GM19372 (cell line): ENCODE data around the gene CISH.

Source experiments
- ATAC-seq: cut with Tn5 transposase; IDR thresholded peaks from one replicate; pipeline ENCODE4 v1.9.1; 2021; ENCODE audit warnings: mild to moderate bottlenecking, low read depth, moderate library complexity; ENCODE audit not compliant: unreplicated experiment

The CISH gene

GRCh38 chr3:50600141-50600753 is 11.3 kb downstream of the CISH start:
- no peak for ATAC-seq

DNA sequence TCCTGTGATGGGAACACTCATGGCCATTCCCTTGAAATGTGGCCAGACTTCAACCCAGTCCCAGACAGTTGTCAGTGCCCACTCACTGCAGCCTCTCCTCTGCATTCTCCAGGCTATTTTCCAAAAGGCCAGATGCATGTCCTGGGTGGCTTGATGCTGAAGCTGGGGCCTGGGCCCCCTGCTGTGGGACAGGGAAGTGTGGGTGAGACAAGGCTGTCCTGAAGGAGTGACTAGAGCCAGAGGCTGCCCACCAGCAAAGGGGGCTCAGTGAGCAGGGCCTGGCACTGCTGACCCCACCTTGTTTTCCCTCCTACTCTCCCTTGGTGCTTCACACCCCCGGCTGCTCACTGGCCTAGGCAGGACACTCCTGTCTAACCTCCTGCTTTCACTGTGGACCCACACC is 11.9 kb downstream of the CISH start:
- no peak for ATAC-seq

- no peak for ATAC-seq
Observed at GRCh38 chr3:50599115-50599715, 12.4 kb downstream of the CISH start.

GRCh38 chr3:50594253-50594785 is 17.3 kb downstream of the CISH start:
- ATAC-seq, result no peak

- ATAC-seq, result no peak
Observed at GRCh38 chr3:50592568-50592967, 19.0 kb downstream of the CISH start.

GRCh38 chr3:50591196-50591741 is 20.3 kb downstream of the CISH start:
- ATAC-seq, result no peak

- no peak for ATAC-seq
Observed at GRCh38 chr3:50588759-50589433, 22.7 kb downstream of the CISH start.

DNA sequence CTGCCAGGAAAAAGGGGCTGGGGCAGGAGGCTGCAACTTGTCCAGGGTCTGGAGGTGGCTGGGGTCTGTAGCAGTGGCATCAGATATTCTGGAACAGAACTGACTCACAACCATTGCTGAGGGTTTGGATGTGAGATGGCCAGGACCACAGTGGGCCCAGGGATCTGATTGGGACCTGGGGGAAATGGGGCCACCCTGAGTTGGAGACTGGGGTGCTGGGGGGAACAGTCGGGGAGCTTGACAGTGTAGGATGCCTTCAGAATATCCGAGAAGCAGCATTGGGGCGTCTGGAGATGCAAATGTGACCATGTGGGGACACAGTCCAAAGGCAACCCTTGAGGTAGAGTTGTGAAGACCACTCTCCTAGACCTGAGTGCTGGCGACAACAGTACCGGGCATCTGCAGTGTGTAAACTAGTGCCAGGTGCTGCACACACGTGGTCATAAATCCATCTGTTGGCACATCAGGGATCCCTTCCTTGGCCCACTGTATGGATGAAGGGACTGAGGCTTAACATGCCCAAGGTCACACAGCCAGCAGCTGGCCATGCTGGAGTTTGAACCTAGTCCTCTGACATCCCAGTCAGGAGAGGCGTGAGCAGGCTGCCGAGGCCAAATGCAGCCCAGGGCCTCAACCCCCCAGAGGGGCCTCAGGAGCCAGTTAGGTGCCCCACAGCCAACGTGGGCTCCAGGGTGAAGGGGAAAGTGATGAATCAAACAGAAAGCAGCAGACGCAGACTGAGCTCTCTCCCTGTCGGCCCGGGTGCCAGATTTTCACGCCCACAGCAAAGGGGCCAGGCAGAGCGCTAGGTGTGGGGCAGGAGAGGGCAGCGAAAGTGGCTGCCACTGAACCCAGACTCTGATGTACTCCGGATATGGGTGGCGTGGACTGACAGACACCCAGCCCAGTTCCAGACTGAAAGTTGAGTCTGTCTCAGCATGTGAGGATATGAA is 23.5 kb downstream of the CISH start:
- ATAC-seq, result no peak

DNA sequence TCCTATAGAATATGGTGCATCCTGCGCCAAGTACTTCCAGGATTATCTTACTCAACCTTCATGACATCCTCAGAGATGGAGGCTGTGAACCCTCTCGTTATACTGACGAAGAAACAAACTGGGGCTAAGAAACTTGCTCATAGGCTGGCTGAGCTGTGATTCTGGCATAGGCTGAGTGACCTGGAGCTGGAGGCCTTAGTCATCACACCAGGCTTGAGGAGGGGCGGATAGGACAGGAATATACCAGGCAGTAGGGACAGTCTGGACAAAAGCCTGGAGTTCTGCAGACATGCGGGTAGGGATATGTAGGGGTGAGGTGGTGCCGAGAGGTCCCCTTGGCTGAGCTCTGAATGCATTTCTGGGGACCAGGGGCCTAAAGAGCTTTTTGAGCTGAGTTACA is 24.2 kb downstream of the CISH start:
- no peak for ATAC-seq

- ATAC-seq, result no peak
Observed at GRCh38 chr3:50586763-50587070, 24.9 kb downstream of the CISH start.

DNA sequence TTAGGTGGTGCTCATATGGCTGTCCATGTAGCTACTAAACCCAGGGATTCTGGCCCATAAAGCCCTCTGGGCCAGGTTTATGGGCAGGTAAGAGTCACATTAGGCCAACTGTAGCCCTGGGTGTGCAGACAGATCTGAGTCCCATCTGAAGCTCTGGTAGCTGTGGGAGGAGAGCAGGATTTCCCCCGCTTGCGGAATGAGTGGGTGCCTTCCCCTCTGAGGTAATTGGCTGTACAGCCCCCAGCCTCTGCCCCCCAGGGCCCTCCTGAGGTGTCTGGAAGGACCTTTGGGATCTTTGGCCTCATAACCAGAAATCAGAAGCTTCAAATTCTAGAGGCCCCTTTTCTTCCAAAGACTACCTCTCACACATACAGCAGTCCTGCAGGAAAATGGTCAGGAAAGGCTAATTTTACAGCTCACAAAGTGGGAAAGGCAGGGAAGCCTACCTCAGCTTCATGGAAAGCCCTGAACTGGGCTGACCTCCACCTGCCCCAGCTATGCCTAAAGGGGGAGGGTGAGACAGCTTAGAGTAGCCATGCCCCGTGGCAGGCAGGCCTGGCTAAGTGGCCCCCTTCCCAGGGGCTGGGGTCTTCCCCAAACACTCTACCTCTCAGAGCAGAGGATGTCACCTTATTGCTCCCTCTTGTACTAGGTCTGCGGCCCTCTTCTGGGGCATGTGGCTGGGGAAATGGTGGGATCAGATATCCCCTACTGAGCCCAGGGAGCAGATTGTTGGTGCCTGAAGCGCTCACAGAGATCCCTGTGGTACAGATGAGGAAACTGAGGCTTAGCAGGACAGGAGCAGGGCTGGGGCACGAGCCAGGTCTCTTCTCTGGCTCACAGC is 25.4 kb downstream of the CISH start:
- no peak for ATAC-seq

DNA sequence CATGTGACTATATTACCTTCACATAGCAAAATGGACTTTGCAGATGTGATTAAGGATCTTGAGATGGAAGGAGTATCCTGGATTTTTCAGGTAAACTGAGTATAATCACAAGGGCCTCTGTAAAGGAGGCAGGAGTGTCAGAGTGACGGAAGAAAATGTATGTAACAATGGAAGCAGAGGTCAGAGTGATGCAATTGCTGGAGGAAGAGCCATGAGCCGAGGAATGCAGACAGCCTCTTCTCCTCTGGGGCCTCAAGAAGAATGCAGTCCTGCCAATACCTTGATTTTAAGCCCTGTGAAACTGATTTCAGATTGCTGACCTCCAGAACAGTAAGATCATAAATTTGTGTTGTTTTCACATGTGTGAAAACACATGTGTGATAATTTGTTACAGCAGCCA is 27.2 kb downstream of the CISH start:
- no peak for ATAC-seq

DNA sequence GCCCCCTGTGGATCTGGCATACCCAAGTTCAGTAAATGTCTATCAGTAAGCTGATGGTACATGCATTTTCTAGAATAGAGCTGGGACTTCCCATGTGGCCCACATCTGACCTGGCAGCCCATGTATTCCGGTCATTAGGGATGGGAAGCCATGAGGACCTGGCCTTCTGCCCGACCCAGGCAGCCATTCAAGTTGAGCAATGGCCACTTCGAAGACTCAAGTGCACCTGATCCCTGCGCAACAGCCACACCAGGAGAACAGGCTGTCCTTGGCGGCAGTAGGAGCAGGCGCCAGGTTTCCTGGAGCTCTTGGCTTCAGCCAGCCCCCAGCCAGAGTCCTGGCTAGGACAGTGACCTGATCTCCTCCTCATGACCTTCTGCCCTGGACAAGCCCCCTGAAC is 27.7 kb downstream of the CISH start:
- no peak for ATAC-seq

- no peak for ATAC-seq
Observed at GRCh38 chr3:50582083-50582482, 29.5 kb downstream of the CISH start.

DNA sequence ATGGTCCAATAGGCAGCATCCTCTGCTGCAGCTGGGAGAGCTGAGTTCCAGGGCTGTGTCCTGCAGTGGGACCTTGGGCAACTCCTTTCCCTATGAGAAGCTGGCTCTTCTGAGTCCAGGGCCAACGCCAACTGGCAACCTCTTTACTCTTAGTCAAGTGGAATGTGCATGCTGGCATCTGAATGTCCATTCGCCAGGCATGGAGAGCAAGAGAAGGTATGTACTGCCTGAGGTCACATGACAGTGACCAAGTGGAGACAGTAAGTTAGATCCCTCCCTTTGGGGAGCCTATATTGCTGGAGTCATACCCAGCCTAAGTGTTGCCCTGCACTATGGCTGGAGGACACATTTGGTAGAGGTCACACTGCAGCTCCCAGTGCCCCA is 30.1 kb downstream of the CISH start:
- no peak for ATAC-seq

GRCh38 chr3:50580683-50581458 is 30.7 kb downstream of the CISH start:
- ATAC-seq, result no peak

DNA sequence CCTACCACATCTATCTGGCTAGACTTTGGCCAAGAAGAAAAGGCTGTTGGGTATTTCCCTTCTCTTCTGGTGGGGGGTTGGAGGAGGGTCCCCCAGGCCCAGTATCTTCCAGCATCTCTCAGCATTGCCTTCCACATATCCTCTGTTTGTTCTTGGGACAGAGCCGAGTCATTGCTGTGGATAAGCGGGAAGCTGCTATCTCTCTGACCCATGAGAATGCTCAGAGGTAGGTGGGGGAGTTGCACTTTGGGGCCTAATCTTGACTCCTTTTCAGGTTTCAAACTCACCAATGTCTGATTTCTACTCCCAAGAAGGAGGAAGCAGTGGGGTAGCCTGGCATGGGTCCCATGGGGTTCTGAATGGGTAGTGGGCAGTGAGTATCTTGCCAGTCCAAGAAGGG is 34.2 kb downstream of the CISH start:
- no peak for ATAC-seq

- ATAC-seq, result no peak
Observed at GRCh38 chr3:50575372-50575771, 36.2 kb downstream of the CISH start.

DNA sequence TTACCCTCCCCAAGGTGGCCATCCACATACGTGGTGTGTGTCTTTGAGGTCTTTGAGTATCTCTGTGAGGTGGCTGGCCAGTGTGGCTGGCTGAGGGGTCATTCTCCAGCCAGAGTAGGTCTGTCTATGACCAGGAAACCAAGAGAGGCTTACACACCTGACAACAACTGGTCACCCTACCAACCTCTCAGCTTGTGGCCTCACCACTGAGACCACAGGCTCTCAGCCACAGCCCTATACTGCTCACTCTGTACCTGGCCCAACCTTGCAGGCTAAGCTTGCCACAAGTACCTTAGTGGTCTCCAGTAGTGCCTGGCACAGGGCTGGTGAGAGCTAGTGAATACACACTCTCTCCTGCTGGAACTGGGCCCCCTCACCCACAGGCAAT is 37.1 kb downstream of the CISH start:
- ATAC-seq, result no peak
